ENCODE measurements around the gene TRNT1. TPM values are rescaled to one million over a fixed set of nuclear protein-coding genes. Genes with fewer than 3 reads are reported as not detected.
A peak's percentile ranks its signal among the peaks of the same experiment; 100 is the strongest.

Gene TRNT1
- total RNA-seq, 1 donor from 2014 or later, result 12.1 TPM

- H3K4me1 Mint-ChIP-seq (ENCODE audit: unreplicated experiment), result peaks cover 20% of the 10 kb centered on the region
- no peak for TF ChIP-seq CTCF (IDR thresholded peaks at IDR 0.05; ENCODE audit: unreplicated experiment)
- H3K27ac Mint-ChIP-seq (ENCODE audit: unreplicated experiment), result peak overlapping the region; percentile 89
- peaks cover 9% of the 10 kb centered on the region for H3K9me3 Mint-ChIP-seq (ENCODE audit: unreplicated experiment)
- no peak for DNase-seq (ENCODE audit: low spot score)
- H3K27me3 Mint-ChIP-seq (ENCODE audit: unreplicated experiment), result peaks cover 16% of the 10 kb centered on the region
- H3K36me3 Mint-ChIP-seq (ENCODE audit: low read depth, unreplicated experiment), result peaks cover 19% of the 10 kb centered on the region
- H3K4me3 Mint-ChIP-seq (ENCODE audit: unreplicated experiment), result peak overlapping the region; percentile 92
Observed at GRCh38 chr3:3127432-3128010, 781 bp downstream of the TRNT1 start.

- no peak for DNase-seq (ENCODE audit: low spot score)
- Mint-ChIP-seq H3K36me3 (ENCODE audit: low read depth, unreplicated experiment) (peaks cover 19% of the 10 kb centered on the region), H3K9me3 (ENCODE audit: unreplicated experiment) (peaks cover 9% of the 10 kb centered on the region), H3K4me3 (ENCODE audit: unreplicated experiment) (no peak overlapping the region), H3K27ac (ENCODE audit: unreplicated experiment) (peak overlapping the region; percentile 64), H3K27me3 (ENCODE audit: unreplicated experiment) (peaks cover 15% of the 10 kb centered on the region), H3K4me1 (ENCODE audit: unreplicated experiment) (peaks cover 20% of the 10 kb centered on the region)
- TF ChIP-seq CTCF (IDR thresholded peaks at IDR 0.05; ENCODE audit: unreplicated experiment), result no peak
Observed at GRCh38 chr3:3129579-3129978, 2.8 kb downstream of the TRNT1 start.

GRCh38 chr3:3133500-3133899 lies 6.8 kb downstream of the TRNT1 start:
- TF ChIP-seq CTCF (IDR thresholded peaks at IDR 0.05; ENCODE audit: unreplicated experiment), result no peak
- Mint-ChIP-seq H3K9me3 (ENCODE audit: unreplicated experiment) (no peaks in the 10 kb centered on the region), H3K4me3 (ENCODE audit: unreplicated experiment) (no peak overlapping the region), H3K27me3 (ENCODE audit: unreplicated experiment) (peaks cover 7% of the 10 kb centered on the region), H3K4me1 (ENCODE audit: unreplicated experiment) (peaks cover 6% of the 10 kb centered on the region), H3K36me3 (ENCODE audit: low read depth, unreplicated experiment) (peaks cover 9% of the 10 kb centered on the region), H3K27ac (ENCODE audit: unreplicated experiment) (no peak overlapping the region)
- DNase-seq (ENCODE audit: low spot score), result no peak

GRCh38 chr3:3134750-3135448 lies 8.2 kb downstream of the TRNT1 start:
- no peak for DNase-seq (ENCODE audit: low spot score)
- no peaks in the 10 kb centered on the region for H3K9me3 Mint-ChIP-seq (ENCODE audit: unreplicated experiment)
- no peak for TF ChIP-seq CTCF (IDR thresholded peaks at IDR 0.05; ENCODE audit: unreplicated experiment)
- H3K36me3 Mint-ChIP-seq (ENCODE audit: low read depth, unreplicated experiment), result peaks cover 4% of the 10 kb centered on the region
- H3K27ac Mint-ChIP-seq (ENCODE audit: unreplicated experiment), result no peak overlapping the region
- H3K4me3 Mint-ChIP-seq (ENCODE audit: unreplicated experiment), result no peak overlapping the region
- H3K27me3 Mint-ChIP-seq (ENCODE audit: unreplicated experiment), result peaks cover 1% of the 10 kb centered on the region
- no peaks in the 10 kb centered on the region for H3K4me1 Mint-ChIP-seq (ENCODE audit: unreplicated experiment)

- Mint-ChIP-seq H3K4me3 (ENCODE audit: unreplicated experiment) (no peak overlapping the region), H3K27me3 (ENCODE audit: unreplicated experiment) (peaks cover 1% of the 10 kb centered on the region), H3K36me3 (ENCODE audit: low read depth, unreplicated experiment) (peaks cover 4% of the 10 kb centered on the region), H3K9me3 (ENCODE audit: unreplicated experiment) (no peaks in the 10 kb centered on the region), H3K27ac (ENCODE audit: unreplicated experiment) (no peak overlapping the region), H3K4me1 (ENCODE audit: unreplicated experiment) (no peaks in the 10 kb centered on the region)
- DNase-seq (ENCODE audit: low spot score), result no peak
- TF ChIP-seq CTCF (IDR thresholded peaks at IDR 0.05; ENCODE audit: unreplicated experiment), result no peak
Observed at GRCh38 chr3:3137526-3137925, 10.8 kb downstream of the TRNT1 start.
